Superior temporal gyrus (tissue), 1 donor: ENCODE data around the gene HES7.
"Not testable (repeated sequence)": the region's sequence is repeated elsewhere in the genome, so short reads cannot be mapped to it uniquely, and the experiment has no call there.

Experiments used
- DNase-seq: peaks from one replicate; pipeline ENCODE4 v3.0.0-alpha.2; 2016; ENCODE audit errors: extremely low spot score

HES7 gene

GRCh38 chr17:8100763-8101162 lies 23.1 kb downstream of the HES7 start:
- no peak for DNase-seq

GRCh38 chr17:8100111-8100510 lies 23.8 kb downstream of the HES7 start:
- DNase-seq, result no peak

- DNase-seq, result no peak
These were observed 27.4 kb downstream of the HES7 start for GRCh38 chr17:8096541-8096940.

- no peak for DNase-seq
These were observed 28.5 kb downstream of the HES7 start for GRCh38 chr17:8095361-8095760.

- DNase-seq, result no peak
These were observed 32.7 kb downstream of the HES7 start for GRCh38 chr17:8091033-8091687.

GRCh38 chr17:8089728-8090127 lies 34.2 kb downstream of the HES7 start:
- DNase-seq, result no peak

GRCh38 chr17:8087952-8088230 lies 36.0 kb downstream of the HES7 start:
- DNase-seq, result no peak

GRCh38 chr17:8087075-8087951 lies 36.6 kb downstream of the HES7 start, which contains the start of gene ALOX12B:
Gene ALOX12B, minus strand, starts transcription at chr17:8087716. Its CDS starts 274 bp downstream, at chr17:8087442.
- no peak for DNase-seq

GRCh38 chr17:8084250-8084649 lies 39.7 kb downstream of the HES7 start:
- no peak for DNase-seq

- DNase-seq, result no peak
These were observed 41.6 kb downstream of the HES7 start for GRCh38 chr17:8082292-8082691.

GRCh38 chr17:8081876-8082275 lies 42.0 kb downstream of the HES7 start:
- no peak for DNase-seq

- no peak for DNase-seq
These were observed 43.1 kb downstream of the HES7 start for GRCh38 chr17:8080799-8081219.

GRCh38 chr17:8080208-8080798 lies 43.6 kb downstream of the HES7 start:
- DNase-seq, result no peak

- peak; percentile 72 for DNase-seq
These were observed 44.4 kb downstream of the HES7 start for GRCh38 chr17:8079291-8080207.

- not testable (repeated sequence) for DNase-seq
These were observed 46.0 kb downstream of the HES7 start for GRCh38 chr17:8077939-8078338.

- no peak for DNase-seq
These were observed 47.2 kb downstream of the HES7 start for GRCh38 chr17:8076502-8077266.

GRCh38 chr17:8075574-8076342 lies 48.1 kb downstream of the HES7 start:
- DNase-seq, result no peak

- no peak for DNase-seq
These were observed 48.8 kb downstream of the HES7 start for GRCh38 chr17:8075081-8075480.

GRCh38 chr17:8074554-8074953 lies 49.4 kb downstream of the HES7 start:
- no peak for DNase-seq
